Choroid plexus epithelial cell (primary cell): Measurements from ENCODE around the gene FAM20A.

Source experiments
- DNase-seq: peaks from one replicate; pipeline ENCODE4 v3.0.0-alpha.2; 2010; ENCODE audit warnings: low read depth
- H3K4me3 ChIP-seq: 2 replicates; pipeline ENCODE4 v1.5.1; 2011; ENCODE audit warnings: low read depth, mild to moderate bottlenecking, control low read depth, low read length, moderate library complexity
- TF ChIP-seq, protein P1 (sequence below): conservative IDR thresholded peaks from 2 replicates; pipeline ENCODE4 v1.5.1; 2011; ENCODE audit warnings: low read depth, mild to moderate bottlenecking, control low read depth, inconsistent platforms, low read length, moderate library complexity

The FAM20A gene

GRCh38 chr17:68539548-68540467, 61.4 kb downstream of the FAM20A start:
- peak; percentile 55 for DNase-seq
- H3K4me3 ChIP-seq, result no peak overlapping the region
- TF ChIP-seq, protein P1, sequence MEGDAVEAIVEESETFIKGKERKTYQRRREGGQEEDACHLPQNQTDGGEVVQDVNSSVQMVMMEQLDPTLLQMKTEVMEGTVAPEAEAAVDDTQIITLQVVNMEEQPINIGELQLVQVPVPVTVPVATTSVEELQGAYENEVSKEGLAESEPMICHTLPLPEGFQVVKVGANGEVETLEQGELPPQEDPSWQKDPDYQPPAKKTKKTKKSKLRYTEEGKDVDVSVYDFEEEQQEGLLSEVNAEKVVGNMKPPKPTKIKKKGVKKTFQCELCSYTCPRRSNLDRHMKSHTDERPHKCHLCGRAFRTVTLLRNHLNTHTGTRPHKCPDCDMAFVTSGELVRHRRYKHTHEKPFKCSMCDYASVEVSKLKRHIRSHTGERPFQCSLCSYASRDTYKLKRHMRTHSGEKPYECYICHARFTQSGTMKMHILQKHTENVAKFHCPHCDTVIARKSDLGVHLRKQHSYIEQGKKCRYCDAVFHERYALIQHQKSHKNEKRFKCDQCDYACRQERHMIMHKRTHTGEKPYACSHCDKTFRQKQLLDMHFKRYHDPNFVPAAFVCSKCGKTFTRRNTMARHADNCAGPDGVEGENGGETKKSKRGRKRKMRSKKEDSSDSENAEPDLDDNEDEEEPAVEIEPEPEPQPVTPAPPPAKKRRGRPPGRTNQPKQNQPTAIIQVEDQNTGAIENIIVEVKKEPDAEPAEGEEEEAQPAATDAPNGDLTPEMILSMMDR, result peak; percentile 53

- no peak for DNase-seq
- H3K4me3 ChIP-seq, result no peak overlapping the region
- TF ChIP-seq, protein P1, result no peak
These were observed 65.2 kb downstream of the FAM20A start for GRCh38 chr17:68535922-68536321.

- DNase-seq, result no peak
- TF ChIP-seq, protein P1, result no peak
These were observed 66.5 kb downstream of the FAM20A start for GRCh38 chr17:68534695-68535088.

GRCh38 chr17:68533887-68534694, 67.1 kb downstream of the FAM20A start:
- peak; percentile 79 for DNase-seq
- TF ChIP-seq, protein P1, result peak; percentile 48

More at GRCh38 chr17:68534695-68535088, 66.5 kb downstream of the FAM20A start:
- H3K4me3 ChIP-seq, result no peak overlapping the region

DNA sequence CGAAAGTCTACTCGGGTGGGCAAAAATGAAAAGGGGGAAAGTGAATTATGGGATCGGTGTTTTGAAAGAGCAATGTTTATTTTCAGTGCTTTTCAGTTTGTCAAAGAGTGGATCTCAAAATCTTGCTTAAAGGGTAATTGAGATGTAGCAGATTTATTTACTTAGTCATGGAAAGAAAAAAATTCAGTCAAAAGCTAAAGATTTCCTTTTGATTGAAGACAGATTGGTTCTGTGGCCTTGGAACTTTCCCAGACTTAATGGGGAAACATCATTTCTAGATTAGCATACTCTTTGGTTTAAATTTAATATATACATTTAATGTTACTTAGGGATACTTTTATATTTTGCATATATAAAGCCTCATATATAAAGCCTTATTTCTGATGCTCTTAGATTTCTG, 68.3 kb downstream of the FAM20A start:
- DNase-seq, result no peak
- no peak overlapping the region for H3K4me3 ChIP-seq
- TF ChIP-seq, protein P1, result no peak

More at GRCh38 chr17:68533887-68534694, 67.1 kb downstream of the FAM20A start:
- H3K4me3 ChIP-seq, result no peak overlapping the region

DNA sequence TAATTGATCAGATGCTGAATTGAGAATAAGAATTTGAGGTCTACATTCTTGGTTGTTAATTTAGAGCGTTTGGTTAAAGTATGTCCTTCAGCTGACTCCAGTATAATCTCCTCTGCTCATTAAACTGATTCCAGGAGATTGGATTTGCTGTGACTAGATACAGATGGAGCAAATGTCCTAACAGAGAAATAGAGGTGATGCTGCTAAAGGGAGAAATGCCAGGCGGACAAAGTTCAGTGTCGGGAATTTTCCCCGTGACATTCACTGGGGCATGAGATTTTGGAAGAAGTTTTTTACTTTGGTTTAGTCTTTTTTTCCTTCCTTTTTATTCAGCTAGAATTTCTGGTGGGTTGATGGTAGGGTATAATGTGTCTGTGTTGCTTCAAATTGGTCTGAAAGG, 69.9 kb downstream of the FAM20A start:
- TF ChIP-seq, protein P1, result no peak
- DNase-seq, result no peak
- no peak overlapping the region for H3K4me3 ChIP-seq
